H1 (cell line): ENCODE data around the gene IL2RG.

ENCODE experiments used
- CTCF ChIP-seq, 3 experiments: IDR thresholded peaks; 1 replicate in 2 of 3; 2 replicates in 1 of 3; pipeline versions ENCODE4 v1.5.1 to v1.6.1; 2011; ENCODE audit warnings: low read length in 3 of 3, mild to moderate bottlenecking in 3 of 3, inconsistent platforms in 2 of 3, low read depth in 1 of 3, moderate library complexity in 1 of 3; ENCODE audit not compliant: insufficient read depth in 1 of 3; ENCODE audit errors: control extremely low read depth in 1 of 3
- EGR1 ChIP-seq: IDR thresholded peaks from 2 replicates; pipeline ENCODE4 v1.6.1; 2011; ENCODE audit warnings: low read depth, low read length, borderline replicate concordance
- EZH2 ChIP-seq: fragments of 200-600 bp; sonication (generic); IDR thresholded peaks from 2 replicates; pipeline ENCODE4 v1.7.1; 2012; ENCODE audit warnings: low read depth, mild to moderate bottlenecking, moderate library complexity, low read length, inconsistent platforms; ENCODE audit not compliant: severe bottlenecking
- MAX ChIP-seq: IDR thresholded peaks from 2 replicates; pipeline ENCODE4 v1.6.1; 2012; ENCODE audit warnings: inconsistent platforms
- POLR2A ChIP-seq, 2 experiments: IDR thresholded peaks; 1 replicate in 1 of 2; 2 replicates in 1 of 2; pipeline ENCODE4 v1.6.1; 2011; ENCODE audit warnings: low read depth in 2 of 2, low read length in 2 of 2, mild to moderate bottlenecking in 2 of 2; ENCODE audit errors: control extremely low read depth in 1 of 2
- RAD21 ChIP-seq, 2 experiments: IDR thresholded peaks in 1 of 2; conservative IDR thresholded peaks in 1 of 2; 2 replicates each; pipeline ENCODE4 v1.6.1; 2011; ENCODE audit warnings: low read depth in 2 of 2, low read length in 2 of 2, improper control_type of control experiment in 1 of 2, inconsistent platforms in 1 of 2, mild to moderate bottlenecking in 1 of 2, moderate library complexity in 1 of 2
- RNF2 ChIP-seq: fragments of 200-900, 300-1000 bp; sonication (generic); IDR thresholded peaks from 2 replicates; pipeline ENCODE4 v1.7.1; 2016; ENCODE audit warnings: borderline replicate concordance, low read depth, mild to moderate bottlenecking, antibody characterized with exemption, low read length; ENCODE audit not compliant: poor library complexity, severe bottlenecking; ENCODE audit errors: missing control alignments
- SAP30 ChIP-seq: fragments of 300-600 bp; sonication (generic); IDR thresholded peaks from 2 replicates; pipeline ENCODE4 v1.7.1; 2012; ENCODE audit warnings: low read length, moderate library complexity, mild to moderate bottlenecking, inconsistent platforms; ENCODE audit not compliant: insufficient read depth, insufficient replicate concordance
- SIN3A ChIP-seq, 2 experiments: IDR thresholded peaks in 1 of 2; conservative IDR thresholded peaks in 1 of 2; 2 replicates each; pipeline ENCODE4 v1.6.1; 2011 to 2012; ENCODE audit warnings: low read length in 2 of 2, improper control_type of control experiment in 1 of 2, low read depth in 1 of 2, mild to moderate bottlenecking in 1 of 2

GRCh38 chrX:71158603-71159002 is 47.2 kb upstream of the IL2RG start:
- TF ChIP-seq SAP30 (no peak), EZH2 (no peak), MAX (no peak), POLR2A (IDR thresholded peaks at IDR 0.05; ENCODE audit: control extremely low read depth in 1 of 2, low read depth in 2 of 2, low read length in 2 of 2) (no peak), RNF2 (no peak), EGR1 (no peak), CTCF (IDR thresholded peaks at IDR 0.05; ENCODE audit: control extremely low read depth in 1 of 3, insufficient read depth in 1 of 3, low read depth in 1 of 3, low read length in 3 of 3) (no peak), SIN3A (conservative IDR thresholded peaks at IDR 0.05 in 1 of 2, IDR thresholded peaks at IDR 0.05 in 1 of 2; ENCODE audit: low read depth in 1 of 2, low read length in 2 of 2) (no peak), RAD21 (IDR thresholded peaks at IDR 0.05 in 1 of 2, conservative IDR thresholded peaks at IDR 0.05 in 1 of 2; ENCODE audit: low read depth in 2 of 2, low read length in 2 of 2) (no peak)
